Upper lobe of left lung (tissue), 4 donors: ENCODE data around the gene CDH5.

Source experiments
- CTCF ChIP-seq, 6 experiments: fragments of 450-650 bp in 4 of 6; fragments of 200-600 bp in 2 of 6; sonication (generic) in 2 of 6; IDR thresholded peaks; one replicate each; pipeline ENCODE4 v1.5.1; 2016 to 2019; ENCODE audit warnings: antibody characterized with exemption in 6 of 6
- POLR2A ChIP-seq, 4 donors: fragments of 450-650 bp; IDR thresholded peaks; one replicate each; pipeline ENCODE4 v1.5.1; 2016 to 2017; ENCODE audit warnings: antibody characterized with exemption in 4 of 4, mild to moderate bottlenecking in 2 of 4

GRCh38 chr16:66385415-66385814, 18.9 kb downstream of the CDH5 start:
- TF ChIP-seq CTCF (IDR thresholded peaks at IDR 0.05) (no peak), POLR2A (IDR thresholded peaks at IDR 0.05) (no peak)
